Putamen (tissue), 1 donor: ENCODE measurements around the gene ITGB4.

Experiments
- DNase-seq: peaks from one replicate; pipeline ENCODE4 v3.0.0-alpha.2; 2016; ENCODE audit warnings: low spot score

The ITGB4 gene

GRCh38 chr17:75697651-75698291 lies 23.5 kb upstream of the ITGB4 start:
- DNase-seq: peak; percentile 95

GRCh38 chr17:75698659-75699058 lies 22.6 kb upstream of the ITGB4 start:
- DNase-seq: no peak

- no peak for DNase-seq
These were observed 20.0 kb upstream of the ITGB4 start for GRCh38 chr17:75701288-75701687.

GRCh38 chr17:75703191-75703590 lies 18.1 kb upstream of the ITGB4 start:
- no peak for DNase-seq

- no peak for DNase-seq
These were observed 17.7 kb upstream of the ITGB4 start for GRCh38 chr17:75703591-75703990.

GRCh38 chr17:75704963-75705875 lies 16.0 kb upstream of the ITGB4 start:
- no peak for DNase-seq

GRCh38 chr17:75706042-75706728 lies 15.1 kb upstream of the ITGB4 start:
- DNase-seq: no peak

- DNase-seq: no peak
These were observed 14.1 kb upstream of the ITGB4 start for GRCh38 chr17:75707079-75707571.

- DNase-seq: no peak
These were observed 8.8 kb upstream of the ITGB4 start for GRCh38 chr17:75712446-75712845.

- no peak for DNase-seq
These were observed 1.5 kb upstream of the ITGB4 start for GRCh38 chr17:75719732-75720131.

- DNase-seq: no peak
These were observed 278 bp downstream of the ITGB4 start for GRCh38 chr17:75721463-75722011.

- no peak for DNase-seq
These were observed 817 bp downstream of the ITGB4 start for GRCh38 chr17:75722076-75722475.

- no peak for DNase-seq
These were observed 1.4 kb downstream of the ITGB4 start for GRCh38 chr17:75722542-75723095.

- no peak for DNase-seq
These were observed 2.1 kb downstream of the ITGB4 start for GRCh38 chr17:75723171-75723930.

GRCh38 chr17:75724016-75725003 lies 3.1 kb downstream of the ITGB4 start:
- no peak for DNase-seq

GRCh38 chr17:75725504-75725903 lies 4.2 kb downstream of the ITGB4 start:
- no peak for DNase-seq

- DNase-seq: no peak
These were observed 6.1 kb downstream of the ITGB4 start for GRCh38 chr17:75727391-75727790.

GRCh38 chr17:75729351-75729750 lies 8.1 kb downstream of the ITGB4 start:
- no peak for DNase-seq

- DNase-seq: no peak
These were observed 8.8 kb downstream of the ITGB4 start for GRCh38 chr17:75730065-75730464.
